ENCODE measurements around the gene CAMK2D. TPM values are rescaled to one million over a fixed set of nuclear protein-coding genes. Genes with fewer than 3 reads are reported as not detected.
A peak's percentile ranks its signal among the peaks of the same experiment; 100 is the strongest.

CAMK2D gene
- total and polyA plus RNA-seq, 2 donors from 2014 or later, result 9.1 to 34.7 TPM

DNA sequence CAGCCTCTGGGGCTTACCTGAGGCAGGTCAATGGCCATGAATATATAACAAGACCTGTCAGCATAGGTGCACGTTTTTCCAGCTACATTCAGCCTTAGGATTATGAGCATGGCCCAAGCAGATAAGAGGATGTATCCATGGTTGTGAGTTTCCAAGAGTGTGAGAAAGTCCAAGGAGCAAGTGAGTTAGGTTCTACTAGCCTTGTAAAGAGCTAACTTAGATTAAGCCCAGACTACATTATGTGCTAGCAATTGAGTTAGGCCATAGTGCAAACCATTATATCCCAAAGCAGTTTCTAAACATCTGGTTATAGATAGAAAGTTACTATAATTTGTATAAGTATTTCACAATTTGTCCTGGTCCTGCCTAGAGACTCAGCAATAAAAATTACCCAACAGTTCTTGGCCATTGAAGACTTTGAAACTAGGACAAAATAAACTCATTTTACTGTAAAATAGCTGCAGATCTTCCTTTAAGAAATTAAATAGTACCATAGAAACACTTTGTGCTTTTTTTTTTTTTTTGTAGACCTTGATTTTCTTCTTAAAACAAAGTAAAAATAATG, 312.0 kb downstream of the CAMK2D start:
- Histone ChIP-seq H3K36me3 (ENCODE audit: control insufficient read depth in 2 of 3, insufficient read depth in 3 of 3, low read length in 3 of 3) (no peaks in the 10 kb centered on the region), H3K9me3 (ENCODE audit: control insufficient read depth in 2 of 3, insufficient read depth in 1 of 3, low read length in 3 of 3) (peaks cover 0 to 4% (median 0%) of the 10 kb centered on the region in 3 donors), H3K4me3 (ENCODE audit: low read length in 3 of 3) (no peak overlapping the region), H3K27ac (ENCODE audit: low read depth in 2 of 2, low read length in 2 of 2) (no peak overlapping the region), H3K9ac (ENCODE audit: low read length in 3 of 3) (no peak overlapping the region), H3K27me3 (ENCODE audit: control insufficient read depth, insufficient read depth, low read length) (no peaks in the 10 kb centered on the region), H3K4me1 (ENCODE audit: control insufficient read depth in 2 of 3, insufficient read depth in 2 of 3, low read depth in 1 of 3, low read length in 3 of 3) (no peaks in the 10 kb centered on the region)
- intact Hi-C loops (cut with DNase I), result no loop called here
- TF ChIP-seq, protein P1, sequence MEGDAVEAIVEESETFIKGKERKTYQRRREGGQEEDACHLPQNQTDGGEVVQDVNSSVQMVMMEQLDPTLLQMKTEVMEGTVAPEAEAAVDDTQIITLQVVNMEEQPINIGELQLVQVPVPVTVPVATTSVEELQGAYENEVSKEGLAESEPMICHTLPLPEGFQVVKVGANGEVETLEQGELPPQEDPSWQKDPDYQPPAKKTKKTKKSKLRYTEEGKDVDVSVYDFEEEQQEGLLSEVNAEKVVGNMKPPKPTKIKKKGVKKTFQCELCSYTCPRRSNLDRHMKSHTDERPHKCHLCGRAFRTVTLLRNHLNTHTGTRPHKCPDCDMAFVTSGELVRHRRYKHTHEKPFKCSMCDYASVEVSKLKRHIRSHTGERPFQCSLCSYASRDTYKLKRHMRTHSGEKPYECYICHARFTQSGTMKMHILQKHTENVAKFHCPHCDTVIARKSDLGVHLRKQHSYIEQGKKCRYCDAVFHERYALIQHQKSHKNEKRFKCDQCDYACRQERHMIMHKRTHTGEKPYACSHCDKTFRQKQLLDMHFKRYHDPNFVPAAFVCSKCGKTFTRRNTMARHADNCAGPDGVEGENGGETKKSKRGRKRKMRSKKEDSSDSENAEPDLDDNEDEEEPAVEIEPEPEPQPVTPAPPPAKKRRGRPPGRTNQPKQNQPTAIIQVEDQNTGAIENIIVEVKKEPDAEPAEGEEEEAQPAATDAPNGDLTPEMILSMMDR (IDR thresholded peaks at IDR 0.05; ENCODE audit: borderline replicate concordance, extremely low read depth, insufficient read depth), result no peak
- FAIRE-seq (no peak), DNase-seq (no peak)

GRCh38 chr4:113447769-113448168, 313.8 kb downstream of the CAMK2D start:
- Histone ChIP-seq H3K4me1 (ENCODE audit: control insufficient read depth in 2 of 3, insufficient read depth in 2 of 3, low read depth in 1 of 3, low read length in 3 of 3) (no peaks in the 10 kb centered on the region), H3K27ac (ENCODE audit: low read depth in 2 of 2, low read length in 2 of 2) (no peak overlapping the region), H3K27me3 (ENCODE audit: control insufficient read depth, insufficient read depth, low read length) (no peaks in the 10 kb centered on the region), H3K4me3 (ENCODE audit: low read length in 3 of 3) (peak overlapping the region in 1 of 3 donors; percentile 7), H3K9ac (ENCODE audit: low read length in 3 of 3) (no peak overlapping the region), H3K36me3 (ENCODE audit: control insufficient read depth in 2 of 3, insufficient read depth in 3 of 3, low read length in 3 of 3) (no peaks in the 10 kb centered on the region), H3K9me3 (ENCODE audit: control insufficient read depth in 2 of 3, insufficient read depth in 1 of 3, low read length in 3 of 3) (peaks cover 0 to 4% (median 0%) of the 10 kb centered on the region in 3 donors)
- intact Hi-C loops (cut with DNase I), result no loop called here
- FAIRE-seq (no peak), DNase-seq (peak in 1 of 5 donors; percentile 17)
- TF ChIP-seq, protein P1 (IDR thresholded peaks at IDR 0.05; ENCODE audit: borderline replicate concordance, extremely low read depth, insufficient read depth), result no peak

DNA sequence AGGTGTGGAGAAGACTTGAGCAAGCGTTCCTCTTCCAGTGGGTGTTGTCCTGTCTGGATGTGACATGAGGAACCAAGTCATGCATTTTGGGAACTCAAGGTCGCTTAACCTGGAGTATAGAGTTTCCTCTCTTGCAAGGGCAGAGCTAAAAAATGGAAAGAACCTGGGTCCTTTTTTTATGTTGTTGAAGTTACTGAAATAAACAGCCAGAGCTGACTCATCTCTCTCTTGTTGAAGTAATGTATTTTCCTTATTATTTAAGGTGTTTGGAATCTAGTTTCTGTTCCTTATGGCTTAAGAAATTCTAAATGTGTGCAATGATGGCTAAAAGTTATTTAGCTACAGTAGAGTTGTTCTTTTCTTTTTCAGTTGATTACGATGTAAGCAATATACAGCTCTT, 314.5 kb downstream of the CAMK2D start:
- peaks cover 0 to 4% (median 0%) of the 10 kb centered on the region in 3 donors for H3K9me3 ChIP-seq (ENCODE audit: control insufficient read depth in 2 of 3, insufficient read depth in 1 of 3, low read length in 3 of 3)
- H3K27ac ChIP-seq (ENCODE audit: low read depth in 2 of 2, low read length in 2 of 2), result no peak overlapping the region
- FAIRE-seq, result no peak
- DNase-seq, result no peak
- intact Hi-C loops (cut with DNase I), result no loop called here
- H3K36me3 ChIP-seq (ENCODE audit: control insufficient read depth in 2 of 3, insufficient read depth in 3 of 3, low read length in 3 of 3), result no peaks in the 10 kb centered on the region
- H3K4me1 ChIP-seq (ENCODE audit: control insufficient read depth in 2 of 3, insufficient read depth in 2 of 3, low read depth in 1 of 3, low read length in 3 of 3), result no peaks in the 10 kb centered on the region
- H3K4me3 ChIP-seq (ENCODE audit: low read length in 3 of 3), result no peak overlapping the region
- H3K9ac ChIP-seq (ENCODE audit: low read length in 3 of 3), result no peak overlapping the region
- TF ChIP-seq, protein P1 (IDR thresholded peaks at IDR 0.05; ENCODE audit: borderline replicate concordance, extremely low read depth, insufficient read depth), result no peak
- no peaks in the 10 kb centered on the region for H3K27me3 ChIP-seq (ENCODE audit: control insufficient read depth, insufficient read depth, low read length)

DNA sequence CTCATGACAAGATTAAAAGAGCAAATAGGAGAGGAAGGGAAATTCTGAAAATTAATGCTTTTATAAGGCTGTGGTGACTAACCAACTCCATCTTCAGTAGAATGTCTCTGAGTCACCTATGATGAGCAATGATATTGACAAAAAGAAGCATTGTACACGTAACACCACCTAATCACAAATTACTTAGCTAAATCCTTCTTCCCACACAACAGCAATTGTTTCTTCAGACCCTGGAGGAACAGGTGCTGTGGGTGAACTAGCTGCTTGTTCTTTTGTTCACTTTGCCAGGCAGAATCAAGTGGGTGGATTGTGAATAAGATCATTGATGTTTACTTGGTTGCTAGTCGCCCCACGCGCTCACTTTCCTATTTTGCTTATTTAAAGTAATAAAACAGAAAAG, 315.5 kb downstream of the CAMK2D start:
- FAIRE-seq (no peak), DNase-seq (no peak)
- TF ChIP-seq, protein P1 (IDR thresholded peaks at IDR 0.05; ENCODE audit: borderline replicate concordance, extremely low read depth, insufficient read depth), result no peak
- Histone ChIP-seq H3K27me3 (ENCODE audit: control insufficient read depth, insufficient read depth, low read length) (no peaks in the 10 kb centered on the region), H3K9ac (ENCODE audit: low read length in 3 of 3) (no peak overlapping the region), H3K27ac (ENCODE audit: low read depth in 2 of 2, low read length in 2 of 2) (no peak overlapping the region), H3K4me1 (ENCODE audit: control insufficient read depth in 2 of 3, insufficient read depth in 2 of 3, low read depth in 1 of 3, low read length in 3 of 3) (no peaks in the 10 kb centered on the region), H3K9me3 (ENCODE audit: control insufficient read depth in 2 of 3, insufficient read depth in 1 of 3, low read length in 3 of 3) (peaks cover 0 to 4% (median 0%) of the 10 kb centered on the region in 3 donors), H3K4me3 (ENCODE audit: low read length in 3 of 3) (no peak overlapping the region), H3K36me3 (ENCODE audit: control insufficient read depth in 2 of 3, insufficient read depth in 3 of 3, low read length in 3 of 3) (no peaks in the 10 kb centered on the region)
- intact Hi-C loops (cut with DNase I), result no loop called here
